ENCODE measurements around the gene P2RY14. TPM values are rescaled to one million over a fixed set of nuclear protein-coding genes. Genes with fewer than 3 reads are reported as not detected.

The P2RY14 gene
- total RNA-seq, 2 donors from 2014 or later: not detected

DNA sequence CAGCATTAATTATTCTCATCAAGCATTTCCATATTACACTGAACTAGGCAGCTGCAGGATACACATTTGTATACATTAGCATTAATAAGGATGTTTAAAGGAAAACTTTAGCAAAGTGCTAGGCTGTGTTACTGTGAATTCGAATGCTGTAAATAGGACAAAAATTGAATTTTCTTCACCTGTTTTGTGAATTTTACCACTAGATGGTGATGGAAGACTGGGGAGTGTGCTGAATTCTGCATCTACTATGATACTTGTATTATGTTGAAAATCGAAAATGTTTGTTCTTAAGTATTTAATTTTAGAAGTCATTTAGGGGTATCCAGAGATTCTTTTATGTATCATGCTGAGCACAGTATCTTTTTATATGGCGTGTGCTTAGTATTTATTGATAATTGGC, 12.3 kb upstream of the P2RY14 start:
- WGBS, 2 experiments (ENCODE audit: insufficient coverage in 1 of 2, insufficient read length in 1 of 2): 75 to 86% methylated on average over 2 to 3 of the region's 3 CpGs
- DNase-seq: no peak
- no peak overlapping the region for H3K27ac Mint-ChIP-seq

DNA sequence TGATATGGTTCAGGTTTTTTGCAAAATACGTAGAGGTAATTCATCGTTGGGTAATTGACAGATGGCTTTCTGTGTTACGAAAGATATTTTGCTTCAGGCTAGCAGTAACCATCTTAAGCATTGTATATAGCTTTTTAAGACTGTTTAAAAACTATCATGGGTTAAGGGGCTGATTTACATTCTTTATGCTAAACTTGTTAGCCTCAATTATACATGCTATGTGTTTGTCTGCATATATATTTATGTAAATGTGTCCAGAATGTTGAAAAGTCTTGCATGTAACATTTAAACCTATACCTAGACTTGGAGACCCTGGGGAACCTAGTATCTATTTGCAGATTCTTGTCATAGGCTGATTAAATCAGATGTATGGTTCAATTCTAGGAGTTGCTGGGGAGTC, 11.1 kb upstream of the P2RY14 start:
- no peak overlapping the region for H3K4me3 Mint-ChIP-seq
- H3K9me3 Mint-ChIP-seq: no peaks in the 10 kb centered on the region
- no peak for DNase-seq
- H3K27ac ChIP-seq (ENCODE audit: low read depth, low read length): no peak overlapping the region
- H3K4me1 ChIP-seq (ENCODE audit: control insufficient read depth, insufficient read depth, low read length): no peaks in the 10 kb centered on the region
- no peak overlapping the region for H3K9ac ChIP-seq (ENCODE audit: extremely low read depth, low read length, poor library complexity, severe bottlenecking)
- H3K4me3 ChIP-seq (ENCODE audit: low read length): no peak overlapping the region
- no peaks in the 10 kb centered on the region for H3K36me3 ChIP-seq (ENCODE audit: control insufficient read depth, insufficient read depth, low read length)
- no peak for TF ChIP-seq CTCF (conservative IDR thresholded peaks at IDR 0.05)
- 51% methylated on average over 3 of the region's 3 CpGs; no CpG with 5 or more reads in 1 of the 2 experiments for WGBS, 2 experiments (ENCODE audit: insufficient coverage in 1 of 2, insufficient read length in 1 of 2)
- H3K27me3 Mint-ChIP-seq (ENCODE audit: insufficient read depth): peaks cover 8% of the 10 kb centered on the region
- H3K9me3 ChIP-seq (ENCODE audit: control insufficient read depth, low read length): no peaks in the 10 kb centered on the region
- H3K36me3 Mint-ChIP-seq (ENCODE audit: low read depth): no peaks in the 10 kb centered on the region
- peaks cover 8% of the 10 kb centered on the region for H3K4me1 Mint-ChIP-seq
- no peak overlapping the region for H3K27ac Mint-ChIP-seq
- no peaks in the 10 kb centered on the region for H3K27me3 ChIP-seq (ENCODE audit: control insufficient read depth, insufficient read depth, low read length, poor library complexity, severe bottlenecking)

More for the DNA sequence above, 12.3 kb upstream of the P2RY14 start:
- Histone ChIP-seq H3K27ac (ENCODE audit: low read depth, low read length) (no peak overlapping the region), H3K9me3 (ENCODE audit: control insufficient read depth, low read length) (no peaks in the 10 kb centered on the region), H3K27me3 (ENCODE audit: control insufficient read depth, insufficient read depth, low read length, poor library complexity, severe bottlenecking) (no peaks in the 10 kb centered on the region), H3K9ac (ENCODE audit: extremely low read depth, low read length, poor library complexity, severe bottlenecking) (no peak overlapping the region), H3K36me3 (ENCODE audit: control insufficient read depth, insufficient read depth, low read length) (no peaks in the 10 kb centered on the region), H3K4me3 (ENCODE audit: low read length) (no peak overlapping the region), H3K4me1 (ENCODE audit: control insufficient read depth, insufficient read depth, low read length) (no peaks in the 10 kb centered on the region)
- no peaks in the 10 kb centered on the region for H3K36me3 Mint-ChIP-seq (ENCODE audit: low read depth)
- TF ChIP-seq CTCF (conservative IDR thresholded peaks at IDR 0.05): peak; percentile 72
- no peaks in the 10 kb centered on the region for H3K9me3 Mint-ChIP-seq
- H3K4me3 Mint-ChIP-seq: no peak overlapping the region
- peaks cover 8% of the 10 kb centered on the region for H3K27me3 Mint-ChIP-seq (ENCODE audit: insufficient read depth)
- H3K4me1 Mint-ChIP-seq: peaks cover 17% of the 10 kb centered on the region

DNA sequence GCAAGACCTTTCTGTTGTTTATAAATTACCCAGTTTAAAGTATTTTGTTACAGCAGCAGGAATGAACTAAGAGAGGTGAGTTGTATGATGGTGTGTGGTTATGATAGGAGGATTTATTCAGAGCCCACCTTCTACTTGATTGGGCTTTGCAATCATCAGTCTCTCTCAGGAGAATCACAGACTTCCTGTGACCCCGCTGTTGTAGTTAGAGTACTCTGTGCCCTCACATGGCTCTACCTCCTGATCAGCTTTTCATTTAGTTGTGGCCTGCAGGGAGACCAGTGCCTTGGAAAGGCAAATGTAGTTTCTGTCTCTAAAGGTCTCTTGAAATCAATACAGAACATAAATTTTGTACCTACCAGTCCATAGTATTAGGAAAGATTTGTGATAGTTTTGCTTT, 7.6 kb upstream of the P2RY14 start:
- no peak overlapping the region for H3K4me3 ChIP-seq (ENCODE audit: low read length)
- no peaks in the 10 kb centered on the region for H3K9me3 ChIP-seq (ENCODE audit: control insufficient read depth, low read length)
- H3K27ac Mint-ChIP-seq: no peak overlapping the region
- H3K4me1 ChIP-seq (ENCODE audit: control insufficient read depth, insufficient read depth, low read length): peaks cover 4% of the 10 kb centered on the region
- H3K27me3 ChIP-seq (ENCODE audit: control insufficient read depth, insufficient read depth, low read length, poor library complexity, severe bottlenecking): no peaks in the 10 kb centered on the region
- no peaks in the 10 kb centered on the region for H3K36me3 Mint-ChIP-seq (ENCODE audit: low read depth)
- no peak overlapping the region for H3K27ac ChIP-seq (ENCODE audit: low read depth, low read length)
- H3K4me3 Mint-ChIP-seq: no peak overlapping the region
- 64 to 76% methylated on average over 1 of the region's 1 CpG for WGBS, 2 experiments (ENCODE audit: insufficient coverage in 1 of 2, insufficient read length in 1 of 2)
- TF ChIP-seq CTCF (conservative IDR thresholded peaks at IDR 0.05): no peak
- peaks cover 8% of the 10 kb centered on the region for H3K27me3 Mint-ChIP-seq (ENCODE audit: insufficient read depth)
- H3K36me3 ChIP-seq (ENCODE audit: control insufficient read depth, insufficient read depth, low read length): no peaks in the 10 kb centered on the region
- H3K9me3 Mint-ChIP-seq: no peaks in the 10 kb centered on the region
- H3K4me1 Mint-ChIP-seq: peaks cover 19% of the 10 kb centered on the region
- H3K9ac ChIP-seq (ENCODE audit: extremely low read depth, low read length, poor library complexity, severe bottlenecking): no peak overlapping the region
- no peak for DNase-seq

Measured in endodermal cell (in vitro differentiated cells).